GM18498 (cell line): ENCODE results near the gene JAG2.

Source experiments
- ATAC-seq: cut with Tn5 transposase; IDR thresholded peaks from one replicate; pipeline ENCODE4 v1.9.1; 2021; ENCODE audit warnings: mild to moderate bottlenecking, moderate library complexity; ENCODE audit not compliant: unreplicated experiment

The JAG2 gene

DNA sequence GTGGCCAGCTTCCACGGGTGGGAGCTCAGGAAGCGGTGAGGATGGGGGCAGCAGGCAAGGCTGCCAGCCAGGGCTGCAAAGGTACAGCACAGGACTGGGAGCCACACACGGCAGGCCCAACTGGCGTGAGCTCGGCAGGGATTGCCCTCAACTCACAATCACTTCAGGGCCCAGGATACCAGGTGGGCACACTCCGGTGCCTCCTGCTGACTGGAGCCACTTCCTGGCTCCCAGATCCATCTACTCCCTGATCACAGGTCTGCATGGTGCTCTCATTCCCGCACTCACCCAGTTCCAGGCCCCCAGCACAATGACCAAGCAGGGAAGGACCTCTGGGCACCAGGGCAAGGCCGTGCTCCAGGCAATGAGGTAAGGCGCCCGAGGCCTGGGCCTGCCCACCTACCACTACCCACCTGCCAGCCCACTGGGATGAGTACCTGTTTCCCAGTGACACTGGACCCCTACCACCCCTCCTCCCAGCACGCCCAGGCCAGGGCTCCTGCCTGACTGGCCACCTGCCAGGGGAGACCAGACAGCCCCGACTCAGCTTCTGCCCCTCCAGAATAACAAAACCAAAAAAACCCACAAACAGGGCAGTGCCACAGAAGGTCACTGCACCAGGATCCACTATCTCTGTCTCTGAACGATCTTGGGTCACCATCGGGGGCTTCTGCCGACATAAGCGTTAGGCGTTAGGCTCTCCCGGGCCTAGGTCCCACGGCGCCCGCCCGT, 1.8 kb downstream of the JAG2 start:
- ATAC-seq = no peak

DNA sequence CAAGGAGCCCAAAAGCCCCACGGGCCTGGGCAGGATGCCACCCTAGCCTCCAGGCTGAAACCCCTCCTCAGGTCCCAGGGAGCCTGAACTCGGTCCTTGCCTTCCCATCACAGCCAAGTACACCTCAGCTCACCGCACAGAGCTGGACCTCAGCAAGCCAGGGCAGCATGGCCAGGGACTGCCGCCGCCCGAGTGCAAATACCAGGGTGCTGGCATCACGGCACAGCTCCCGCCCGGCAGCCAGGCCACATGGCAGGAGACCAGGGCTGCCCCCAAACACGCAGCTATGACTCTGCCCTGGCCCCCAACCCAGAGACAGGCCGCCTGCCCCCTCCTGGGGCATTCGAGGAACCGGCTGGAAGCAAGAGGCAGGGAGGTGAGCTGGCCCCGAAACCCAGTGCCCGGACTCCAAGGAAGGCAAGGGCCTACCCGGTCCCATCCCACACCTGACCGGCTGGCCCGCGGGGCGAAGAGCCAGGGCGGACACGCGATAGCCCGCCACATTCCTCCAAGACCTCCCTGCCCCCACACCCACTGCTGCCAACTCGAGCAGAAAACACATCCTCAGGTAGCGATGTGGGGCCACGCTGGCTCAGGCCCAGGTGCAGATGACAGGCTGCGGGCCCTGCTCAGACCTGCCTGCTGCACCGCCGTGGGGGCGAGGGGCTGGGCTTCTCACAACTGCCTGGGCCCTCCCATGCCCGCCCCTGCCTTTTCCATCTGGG, 2.7 kb downstream of the JAG2 start:
- ATAC-seq = no peak

DNA sequence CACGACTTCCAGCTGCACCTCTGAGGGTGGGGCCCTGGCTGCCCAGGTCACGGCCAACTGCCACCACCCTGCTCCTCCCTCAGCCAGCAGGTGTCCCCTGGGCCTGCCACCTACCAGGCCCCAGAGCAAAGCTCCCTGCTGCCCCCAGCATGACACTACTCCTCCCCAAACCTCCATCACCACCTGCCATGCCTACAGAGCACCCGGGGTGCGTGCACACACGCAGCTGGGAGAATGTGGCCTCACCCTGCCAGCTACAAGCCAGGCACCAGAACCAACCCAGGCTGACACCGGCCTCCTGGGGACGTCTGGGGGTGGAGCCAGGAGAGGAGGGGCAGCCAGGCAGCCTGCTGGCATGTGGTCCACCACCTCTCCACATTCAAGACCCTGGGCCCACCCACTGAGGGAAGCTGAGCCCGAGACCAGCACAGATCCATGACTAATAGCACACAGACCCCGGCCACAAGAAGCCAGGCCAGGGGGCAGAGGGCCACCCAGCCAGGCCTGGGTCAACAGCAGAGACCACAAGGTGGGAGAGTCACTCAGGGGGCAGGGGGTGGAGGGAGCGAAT, 3.4 kb downstream of the JAG2 start:
- no peak for ATAC-seq

DNA sequence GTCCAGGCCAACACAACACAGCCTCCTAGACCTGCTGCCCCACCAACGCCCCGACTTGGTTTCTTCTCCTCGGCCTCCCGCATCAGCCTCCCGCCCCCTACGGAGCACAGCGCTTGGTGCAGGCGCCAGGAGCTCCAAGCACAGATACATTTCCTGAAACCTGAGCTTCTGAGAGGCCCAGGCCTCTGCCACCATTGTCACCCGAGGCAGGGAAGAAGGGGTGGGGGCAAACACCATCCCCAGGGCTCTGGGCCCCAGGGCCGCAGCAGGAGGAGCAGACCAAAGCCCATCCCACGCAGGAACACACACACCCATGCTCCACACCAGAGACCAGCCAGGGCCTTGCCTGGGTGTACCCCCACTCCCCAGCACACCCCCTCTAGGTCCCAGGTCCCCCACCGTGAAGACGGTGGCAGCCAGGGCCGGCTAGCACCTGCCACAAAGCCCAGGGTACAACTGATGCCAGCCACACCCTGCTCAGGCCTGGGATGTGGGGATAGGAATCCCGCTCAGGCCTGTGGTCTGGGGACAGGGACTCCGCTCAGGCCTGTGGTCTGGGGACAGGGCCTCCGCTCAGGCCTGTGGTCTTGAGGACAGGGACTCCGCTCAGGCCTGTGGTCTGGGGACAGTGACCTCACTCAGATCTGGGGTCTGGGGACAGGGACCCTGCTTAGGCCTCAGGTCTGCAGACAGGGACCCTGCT, 5.4 kb downstream of the JAG2 start:
- no peak for ATAC-seq

DNA sequence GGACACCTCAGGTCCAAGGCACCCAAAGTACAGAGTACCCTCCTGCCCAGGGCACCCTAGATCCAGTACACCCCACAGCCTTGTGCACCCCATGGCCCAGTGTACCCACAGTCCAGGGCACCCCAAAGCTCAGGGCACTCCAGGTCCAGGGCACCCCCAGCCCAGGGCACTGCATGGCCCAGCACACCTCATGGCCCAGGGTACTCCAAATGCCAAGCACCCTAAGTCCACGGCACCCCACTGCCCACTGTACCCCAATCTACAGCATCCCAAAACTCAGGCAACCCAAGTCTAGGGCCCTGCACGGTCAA, 6.0 kb downstream of the JAG2 start:
- no peak for ATAC-seq

DNA sequence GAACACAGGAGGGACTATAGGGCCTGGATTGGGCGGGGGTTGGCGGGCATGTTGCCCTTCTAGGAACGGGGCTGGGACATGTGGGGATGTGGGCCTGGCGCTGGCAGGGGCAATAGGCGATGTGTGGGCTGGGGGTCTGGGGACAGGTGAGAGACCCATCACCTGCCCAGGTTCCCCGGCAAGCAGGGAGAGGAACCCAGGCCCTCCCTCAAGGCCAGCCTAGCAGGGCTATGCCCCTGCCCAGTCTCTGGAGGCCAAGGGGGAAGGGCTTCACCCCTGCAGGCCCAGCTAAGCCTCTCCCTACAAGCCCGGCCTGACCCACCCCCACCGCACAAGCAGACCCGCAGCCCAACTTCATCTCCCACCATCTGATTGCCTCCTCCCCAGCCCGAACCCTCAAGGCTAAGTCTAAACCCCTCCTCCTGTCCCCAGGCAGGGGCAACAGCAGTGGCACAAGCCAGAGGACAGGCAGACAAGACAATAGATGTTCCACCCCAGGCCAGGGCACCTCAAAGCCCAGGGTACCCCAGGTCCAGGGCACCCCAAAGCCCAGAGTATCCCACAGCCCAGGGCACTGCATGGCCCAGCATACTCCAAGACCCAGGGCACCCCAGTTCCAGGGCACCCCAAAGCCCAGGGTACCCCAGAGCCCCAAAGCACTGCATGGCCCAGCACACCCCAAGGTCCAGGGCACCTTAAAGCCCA, 6.5 kb downstream of the JAG2 start:
- peak; percentile 76 for ATAC-seq

DNA sequence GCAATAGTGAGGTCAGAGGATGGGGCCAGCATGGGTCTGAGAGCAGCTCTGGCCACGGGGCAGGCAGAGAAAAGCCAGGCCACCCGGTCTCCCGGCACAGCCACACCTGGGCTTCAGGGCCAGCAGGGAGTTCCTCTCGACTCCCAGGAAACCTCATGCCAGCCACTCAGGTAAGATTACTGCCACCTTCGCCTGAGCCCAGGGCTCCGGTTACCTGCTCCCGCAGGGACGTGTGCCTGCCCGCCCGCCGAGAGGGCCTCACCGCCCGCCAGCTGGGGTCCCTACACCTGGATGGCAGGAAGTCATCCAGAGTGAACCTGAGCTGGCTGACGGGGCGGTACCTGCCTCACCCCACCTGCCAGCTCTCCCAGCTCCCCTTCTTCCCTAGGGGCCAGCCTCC, 7.3 kb downstream of the JAG2 start:
- no peak for ATAC-seq

DNA sequence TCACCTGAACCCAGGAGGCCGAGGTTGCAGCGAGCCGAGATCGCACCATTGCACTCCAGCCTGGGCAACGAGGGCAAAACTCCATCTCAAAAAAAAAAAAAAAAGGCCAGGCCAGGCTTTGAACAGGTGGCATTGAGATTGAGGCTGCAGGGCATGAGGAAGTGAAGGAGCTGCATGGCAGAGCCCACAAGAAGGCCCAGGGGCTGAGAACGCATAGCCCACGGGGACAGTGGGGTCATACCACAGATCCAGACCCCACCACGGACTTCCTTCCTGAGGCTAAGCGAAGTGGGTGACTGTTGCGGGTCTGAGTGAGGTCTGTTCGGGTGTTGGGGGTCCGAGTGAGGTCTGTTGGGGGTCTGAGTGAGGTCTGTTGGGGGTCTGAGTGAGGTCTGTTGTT, 7.8 kb downstream of the JAG2 start:
- no peak for ATAC-seq

DNA sequence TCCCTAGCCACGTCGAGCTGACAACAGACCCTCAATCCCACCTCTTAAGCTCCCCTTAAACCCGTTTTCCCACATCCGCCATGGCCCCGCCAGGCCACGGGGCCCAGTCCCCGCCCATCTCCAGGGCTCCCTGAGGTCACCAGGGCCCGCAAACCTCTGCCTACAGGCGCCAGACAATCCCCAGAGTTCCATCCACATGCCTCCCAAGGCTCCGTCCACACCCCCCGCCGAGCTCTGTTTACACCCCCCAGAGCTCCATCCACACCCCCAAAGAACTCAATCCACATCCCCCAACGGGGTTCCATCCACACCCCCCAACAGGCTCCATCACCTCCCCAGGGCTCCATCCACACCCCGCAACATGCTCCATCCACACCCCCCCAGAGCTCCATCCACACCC, 9.2 kb downstream of the JAG2 start:
- ATAC-seq = no peak

DNA sequence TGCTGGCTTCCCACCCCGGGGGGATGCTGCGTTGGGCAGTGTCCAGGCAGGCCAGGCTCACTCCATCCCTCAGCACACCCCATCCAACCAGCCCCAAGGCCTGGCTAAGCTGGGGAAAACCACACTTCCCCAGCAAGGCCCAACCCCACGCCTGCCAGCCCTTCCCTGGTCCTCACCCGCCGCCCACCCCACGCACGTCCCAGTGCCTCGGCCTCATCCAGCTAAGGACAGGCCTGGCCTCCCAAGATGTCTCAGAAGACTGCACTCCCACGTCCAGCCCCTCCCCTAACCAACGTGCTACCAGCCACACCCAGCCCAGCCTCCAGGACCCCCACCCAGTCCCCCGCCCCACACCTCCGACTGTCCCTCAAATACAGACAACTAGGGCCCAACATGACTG, 9.8 kb downstream of the JAG2 start:
- ATAC-seq = no peak

DNA sequence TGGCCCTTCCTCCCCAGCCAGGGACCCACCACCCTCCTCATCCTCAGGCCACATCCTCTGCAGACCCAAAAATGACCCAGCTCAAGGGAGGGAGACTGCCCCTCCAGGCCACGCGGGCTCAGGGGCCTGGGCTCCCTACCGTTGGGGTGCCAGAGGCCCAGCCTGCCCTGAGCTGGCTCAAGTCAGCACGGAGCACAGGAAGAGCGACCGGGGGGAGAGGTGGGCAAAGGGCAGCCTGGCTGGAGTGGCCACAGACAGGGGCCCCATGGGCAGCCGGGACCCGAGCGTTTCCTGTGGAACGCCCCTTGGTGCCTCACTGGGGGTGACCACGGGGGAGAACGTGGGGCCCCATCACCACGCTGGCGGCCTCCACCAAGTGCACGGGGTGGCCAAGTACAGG, 10.7 kb downstream of the JAG2 start:
- ATAC-seq = no peak

DNA sequence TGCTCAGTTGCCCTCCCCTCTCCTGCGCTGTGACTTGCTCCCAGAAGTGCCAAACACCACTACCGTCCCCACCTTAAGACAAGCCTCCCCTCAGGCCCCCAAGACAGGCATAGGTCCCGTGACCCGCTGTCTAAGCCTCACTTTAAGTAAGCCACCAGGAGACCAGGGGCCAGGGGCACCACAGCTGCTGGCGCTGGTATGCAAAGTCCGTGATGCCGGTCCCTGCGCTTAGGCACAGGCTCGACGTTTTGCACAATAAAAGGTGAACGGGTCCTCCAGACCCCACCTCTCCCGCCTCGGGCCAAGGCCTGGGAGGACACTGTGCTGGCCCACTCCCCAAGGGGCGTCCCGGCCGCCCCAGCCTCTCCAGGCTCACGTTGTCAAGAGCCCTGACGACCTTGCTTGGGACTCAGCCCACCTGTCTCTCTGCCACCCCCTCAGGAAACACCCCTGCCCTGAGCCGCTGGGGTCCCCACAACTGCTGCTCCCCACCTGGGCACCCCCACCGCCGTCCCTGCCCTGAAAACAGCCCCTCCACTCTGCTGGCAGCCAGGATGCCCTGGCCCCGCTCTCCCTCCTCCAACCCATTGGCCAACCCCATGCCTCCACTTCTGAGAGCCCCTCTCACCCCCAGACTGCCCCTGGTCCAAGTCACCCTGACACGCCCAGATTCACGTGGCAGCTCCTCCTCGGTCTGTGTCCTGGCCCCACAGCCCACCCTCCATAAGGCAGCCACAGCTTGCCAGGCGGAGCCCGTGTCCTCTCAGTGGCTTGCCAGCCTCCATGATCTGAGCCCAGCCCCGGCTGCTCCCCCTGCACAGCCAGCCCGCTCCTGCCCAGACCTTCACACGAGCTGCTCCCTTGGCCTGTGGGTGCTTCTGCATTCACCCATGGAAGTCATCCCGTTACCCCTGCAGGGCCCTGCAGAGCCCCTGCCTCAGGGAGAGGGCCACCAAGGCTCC, 11.9 kb downstream of the JAG2 start:
- ATAC-seq = no peak

DNA sequence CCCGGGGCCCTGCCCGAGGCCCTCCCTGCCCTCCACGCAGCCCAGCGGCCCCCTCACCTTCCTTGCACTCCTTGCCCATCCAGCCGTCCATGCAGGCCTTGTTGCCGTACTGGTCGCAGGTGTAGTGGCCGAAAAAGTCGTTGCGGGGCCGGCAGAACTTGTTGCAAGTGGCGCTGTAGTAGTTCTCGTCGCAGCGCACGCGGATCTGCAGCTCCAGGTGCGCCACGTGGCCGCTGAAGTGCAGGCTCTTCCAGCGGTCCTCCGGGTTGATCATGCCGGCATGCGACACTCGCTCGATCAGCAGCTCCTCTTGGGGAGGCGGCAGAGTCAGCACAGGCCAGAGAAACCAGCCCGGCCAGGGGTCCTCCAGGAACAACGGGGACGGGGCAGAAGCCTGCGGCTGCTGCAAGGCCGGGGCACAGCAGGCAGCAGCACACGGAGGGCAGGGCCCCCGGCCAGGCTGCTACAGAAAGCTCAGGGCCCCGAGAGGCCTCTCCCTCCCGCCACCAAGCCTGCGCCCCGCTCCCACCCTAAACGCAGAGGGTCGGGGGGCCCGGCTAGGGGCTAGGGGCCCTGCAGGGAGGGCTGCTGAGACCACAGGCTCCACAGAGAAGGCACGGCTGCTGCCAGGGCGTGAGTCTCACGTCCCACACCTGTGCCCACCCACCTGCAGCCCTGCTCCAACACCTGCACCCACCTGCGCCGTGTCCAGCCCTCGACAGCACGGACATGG, 12.7 kb downstream of the JAG2 start:
- ATAC-seq = no peak

DNA sequence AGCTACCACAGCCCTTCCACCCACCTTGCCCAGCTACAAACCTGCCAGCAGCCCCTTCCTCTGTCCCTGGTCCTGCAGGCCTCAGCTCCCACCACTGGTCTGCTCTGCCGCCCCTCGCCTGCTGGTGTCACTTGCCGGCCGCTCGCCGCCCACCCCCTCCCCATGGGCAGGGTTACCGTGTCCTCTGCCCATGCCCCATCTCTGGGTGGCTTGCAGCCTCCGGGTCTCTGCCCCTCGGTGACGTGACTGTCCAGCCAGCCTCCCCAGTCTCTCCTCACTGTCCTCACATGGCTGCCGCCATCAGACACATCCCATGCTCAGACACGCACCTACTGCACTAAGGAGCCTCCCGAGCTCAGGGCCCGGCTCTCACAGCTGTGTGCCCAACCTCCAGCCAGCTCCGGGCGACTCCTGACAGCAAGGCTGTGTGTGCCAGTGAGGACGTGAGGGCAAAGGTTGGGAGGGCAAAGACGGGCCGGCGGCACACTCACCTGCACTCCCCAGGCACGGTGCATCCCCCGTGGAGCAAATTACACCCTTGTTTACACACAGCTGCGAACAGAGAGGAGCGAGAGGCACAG, 13.4 kb downstream of the JAG2 start:
- ATAC-seq = no peak

DNA sequence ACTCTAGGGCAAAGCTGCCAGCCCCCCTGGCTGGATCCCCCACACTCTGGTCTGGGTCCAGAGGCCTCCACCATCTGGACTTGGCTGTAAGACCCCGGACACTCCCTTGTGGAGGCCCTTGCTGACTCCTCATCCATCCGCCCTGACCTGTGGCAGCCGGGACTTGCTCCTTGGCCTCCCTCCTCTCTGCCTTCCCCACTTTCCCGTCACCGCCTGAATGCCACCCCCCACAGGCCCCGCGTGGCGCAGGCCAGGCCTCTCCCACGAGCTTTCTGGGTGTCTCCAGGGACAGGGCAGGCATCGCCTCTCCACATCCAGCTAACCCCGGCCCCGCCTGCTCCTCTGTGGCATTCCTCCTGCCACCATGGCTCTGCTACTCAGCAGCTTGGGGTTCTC, 14.1 kb downstream of the JAG2 start:
- no peak for ATAC-seq

DNA sequence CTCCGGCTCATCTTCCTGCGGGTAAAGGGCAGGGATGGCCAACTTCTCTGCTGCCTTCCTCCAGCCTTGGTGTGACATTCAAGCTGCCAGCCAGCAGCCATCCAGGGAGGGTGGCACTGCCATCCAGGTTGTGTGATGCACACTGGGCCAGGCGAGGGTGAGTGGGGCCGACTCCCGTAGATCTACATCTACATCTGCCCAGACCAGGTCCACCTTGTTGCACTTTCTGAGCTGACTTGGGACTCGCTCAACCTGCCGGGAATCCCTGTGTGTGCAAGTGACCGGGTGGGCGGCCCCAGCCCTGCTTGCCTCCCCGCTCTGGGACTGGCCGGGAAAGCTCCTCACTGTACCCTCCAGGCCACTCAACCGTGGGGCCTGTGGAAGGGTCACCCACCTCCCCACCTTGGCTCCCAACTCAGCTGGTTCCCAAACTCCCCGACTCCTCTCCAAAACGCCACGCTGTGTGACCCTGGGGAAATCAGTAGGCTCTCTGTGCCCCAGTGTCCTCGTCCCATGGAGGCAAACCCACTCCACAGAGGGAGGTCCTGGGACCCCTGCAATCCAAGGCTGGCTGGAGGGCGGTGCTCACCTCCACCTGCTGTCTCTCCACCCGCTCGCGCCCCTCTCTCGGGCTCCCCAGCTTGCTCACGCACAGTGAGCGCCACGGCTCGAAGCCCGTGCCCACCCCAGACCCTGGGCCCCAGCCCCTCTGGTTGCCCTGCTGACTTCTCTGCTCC, 14.7 kb downstream of the JAG2 start:
- no peak for ATAC-seq

DNA sequence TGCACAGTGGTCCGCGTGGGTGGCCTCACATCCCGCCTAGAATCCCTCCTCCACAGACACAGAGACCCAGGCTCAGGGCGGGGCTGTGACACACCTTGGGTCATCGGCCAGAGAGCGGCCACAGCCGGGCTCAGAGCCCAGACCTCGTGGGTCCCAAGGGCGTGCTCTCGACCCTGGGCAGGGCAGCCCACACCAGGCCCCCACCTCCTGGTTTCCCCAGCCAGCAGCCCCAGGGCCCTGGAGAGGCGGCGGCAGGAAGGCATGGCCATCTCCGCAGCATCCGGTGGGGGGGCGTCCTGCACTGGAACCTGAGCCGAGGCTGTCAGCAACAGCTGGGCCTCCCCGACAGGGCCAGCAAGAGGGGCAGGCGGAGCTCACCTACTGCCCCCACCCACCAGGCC, 15.2 kb downstream of the JAG2 start:
- no peak for ATAC-seq

DNA sequence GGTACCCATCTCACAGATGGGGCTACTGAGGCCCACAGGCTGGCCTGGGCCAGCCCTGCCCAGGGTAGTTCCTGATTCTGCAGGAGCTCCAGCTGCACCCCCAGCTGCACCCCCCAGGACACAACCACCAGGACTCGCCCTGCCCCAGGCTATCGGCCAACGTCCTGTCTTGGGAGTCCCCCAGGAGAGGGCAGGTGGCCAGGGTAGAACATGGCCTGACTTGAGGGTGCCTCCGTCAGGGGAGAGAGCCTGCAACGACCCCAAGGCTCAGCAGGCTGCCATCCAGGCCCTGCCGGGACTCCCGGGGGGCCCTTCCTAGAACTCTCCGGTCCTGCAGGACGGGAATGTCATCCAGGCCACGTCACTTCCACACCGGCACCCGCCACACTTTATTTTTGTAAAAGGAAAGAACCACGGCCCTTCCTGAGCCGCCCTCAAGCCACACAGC, 15.8 kb downstream of the JAG2 start:
- ATAC-seq = no peak
